ENCODE data around the gene RHOXF2B.
"Not testable (repeated sequence)": the region's sequence is repeated elsewhere in the genome, so short reads cannot be mapped to it uniquely, and the experiment has no call there.

RHOXF2B gene

DNA sequence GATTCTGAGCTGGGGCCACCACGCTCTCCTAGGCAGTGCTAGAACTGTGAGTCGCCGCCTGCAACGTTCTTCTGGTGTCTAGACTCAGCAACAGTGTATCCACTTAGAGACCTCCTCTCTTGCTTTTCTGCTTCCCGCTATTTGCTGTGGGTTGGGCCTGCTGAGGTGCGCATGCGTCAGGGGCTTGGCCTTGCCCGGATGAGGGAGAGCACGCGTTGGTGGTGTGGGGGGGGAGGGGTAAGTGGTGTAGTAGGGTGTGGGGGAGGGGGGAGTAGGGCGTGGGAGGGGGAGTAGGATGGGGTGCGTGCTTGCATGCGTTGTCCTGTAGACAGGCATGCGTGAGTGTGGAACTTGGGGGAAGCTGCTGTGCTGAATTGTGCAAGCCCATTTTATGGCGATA is at the start of gene RHOXF2B:
RHOXF2B (minus strand) TSS at position 101 of the 400 bp plus-strand sequence. CDS start 138 bp downstream, outside the sequence.
- DNase-seq (ENCODE audit: low read depth) = not testable (repeated sequence)

DNA sequence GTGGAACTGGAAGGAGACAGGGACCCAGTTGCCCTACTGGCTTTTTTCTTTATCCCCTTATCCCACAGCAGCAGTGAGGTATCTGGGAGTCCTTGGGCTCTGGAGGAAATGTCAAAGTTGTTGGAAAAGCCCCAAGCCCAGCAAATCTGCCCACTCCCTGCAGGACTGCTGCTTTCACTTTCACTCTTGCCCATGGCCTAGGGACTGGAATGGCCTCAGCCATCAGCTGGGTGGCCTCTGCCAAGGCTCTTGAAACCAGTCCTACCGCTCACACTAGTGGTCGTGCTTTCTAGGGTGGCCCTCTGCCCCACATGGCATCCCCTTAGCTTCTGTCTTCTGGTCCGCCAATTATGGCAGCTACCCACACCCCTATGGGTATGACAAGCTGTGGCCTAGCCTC is 48.0 kb upstream of the RHOXF2B start:
- DNase-seq (ENCODE audit: low read depth) = no peak

GRCh38 chrX:120120223-120120622 is 42.7 kb upstream of the RHOXF2B start:
- no peak for DNase-seq (ENCODE audit: low read depth)

GRCh38 chrX:120115438-120115963 is 38.0 kb upstream of the RHOXF2B start, which contains the start of gene RHOXF1:
TSS of gene RHOXF1 (minus strand) at chrX:120115913. CDS start at chrX:120115862, 51 bp downstream.
- DNase-seq (ENCODE audit: low read depth) = no peak

DNA sequence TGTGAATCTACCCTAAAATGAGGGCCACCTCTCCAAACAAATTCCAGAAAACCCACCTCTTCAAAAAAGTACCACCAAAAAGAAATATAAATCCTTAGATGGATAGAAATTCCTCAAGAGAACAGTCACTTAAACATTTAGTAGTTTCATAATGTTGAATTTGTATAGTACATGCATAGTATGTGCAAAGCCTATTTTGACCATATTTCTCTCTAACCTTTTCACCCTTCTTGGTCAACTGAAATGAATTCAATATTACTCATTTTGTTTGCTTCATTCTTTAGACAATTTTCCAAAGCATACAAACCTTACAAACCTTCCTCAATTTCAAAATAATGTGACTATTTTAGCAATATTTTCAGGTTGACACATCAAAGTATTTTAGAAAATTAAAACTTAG is 34.1 kb upstream of the RHOXF2B start:
- DNase-seq (ENCODE audit: low read depth) = no peak

DNA sequence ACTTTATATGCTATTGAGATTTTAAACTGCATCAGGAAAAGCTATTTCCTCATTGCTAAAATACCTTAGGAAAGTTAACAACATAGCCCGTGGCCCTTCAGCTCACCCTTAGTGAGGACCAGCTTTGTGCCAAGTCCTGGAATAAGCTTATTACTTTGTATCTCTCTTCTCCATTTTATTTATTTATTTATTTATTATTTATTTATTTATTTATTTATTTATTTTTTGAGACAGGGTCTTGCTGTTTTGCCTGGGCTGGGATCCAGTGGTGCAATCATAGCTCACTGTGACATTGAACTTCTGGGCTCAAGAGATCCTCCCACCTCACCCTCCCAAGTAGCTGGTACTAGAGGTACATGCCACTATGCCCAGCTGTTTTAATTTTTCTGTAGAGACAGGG is 31.9 kb upstream of the RHOXF2B start:
- no peak for DNase-seq (ENCODE audit: low read depth)

DNA sequence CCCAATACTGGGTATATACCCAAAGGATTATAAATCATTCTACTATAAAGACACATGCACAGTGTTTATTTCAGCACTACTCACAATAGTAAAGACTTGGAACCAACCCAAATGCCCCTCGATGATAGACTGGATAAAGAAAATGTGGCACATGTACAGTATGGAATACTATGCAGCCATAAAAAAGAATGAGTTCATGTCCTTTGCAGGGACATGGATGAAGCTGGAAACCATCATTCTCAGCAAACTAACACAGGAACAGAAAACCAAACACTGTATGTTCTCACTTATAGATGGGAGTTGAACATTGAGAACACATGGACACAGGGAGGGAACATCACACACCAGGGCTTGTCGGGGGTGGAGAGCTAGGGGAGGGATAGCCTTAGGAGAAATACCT is 27.2 kb upstream of the RHOXF2B start:
- DNase-seq (ENCODE audit: low read depth) = not testable (repeated sequence)

DNA sequence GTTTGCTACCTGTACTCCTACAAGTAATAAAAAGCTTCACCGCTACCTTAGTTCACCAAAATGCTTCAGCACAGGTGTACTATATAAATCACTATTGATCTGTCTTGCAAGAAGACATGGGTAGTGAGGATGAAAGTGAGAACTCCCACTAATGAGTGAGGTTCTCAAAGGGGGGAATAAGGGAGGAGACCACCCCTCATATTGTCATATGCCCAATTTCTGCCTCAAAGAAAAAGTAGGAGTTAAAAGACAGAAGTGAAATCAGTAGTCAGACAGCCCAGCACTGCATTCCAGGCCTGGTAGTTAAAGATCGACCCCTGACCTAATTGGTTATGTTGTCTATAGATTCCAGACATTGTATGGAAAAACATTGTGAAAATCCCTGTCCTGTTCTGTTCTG is 23.6 kb upstream of the RHOXF2B start:
- DNase-seq (ENCODE audit: low read depth) = not testable (repeated sequence)

GRCh38 chrX:120090208-120090607 is 12.7 kb upstream of the RHOXF2B start:
- no peak for DNase-seq (ENCODE audit: low read depth)

DNA sequence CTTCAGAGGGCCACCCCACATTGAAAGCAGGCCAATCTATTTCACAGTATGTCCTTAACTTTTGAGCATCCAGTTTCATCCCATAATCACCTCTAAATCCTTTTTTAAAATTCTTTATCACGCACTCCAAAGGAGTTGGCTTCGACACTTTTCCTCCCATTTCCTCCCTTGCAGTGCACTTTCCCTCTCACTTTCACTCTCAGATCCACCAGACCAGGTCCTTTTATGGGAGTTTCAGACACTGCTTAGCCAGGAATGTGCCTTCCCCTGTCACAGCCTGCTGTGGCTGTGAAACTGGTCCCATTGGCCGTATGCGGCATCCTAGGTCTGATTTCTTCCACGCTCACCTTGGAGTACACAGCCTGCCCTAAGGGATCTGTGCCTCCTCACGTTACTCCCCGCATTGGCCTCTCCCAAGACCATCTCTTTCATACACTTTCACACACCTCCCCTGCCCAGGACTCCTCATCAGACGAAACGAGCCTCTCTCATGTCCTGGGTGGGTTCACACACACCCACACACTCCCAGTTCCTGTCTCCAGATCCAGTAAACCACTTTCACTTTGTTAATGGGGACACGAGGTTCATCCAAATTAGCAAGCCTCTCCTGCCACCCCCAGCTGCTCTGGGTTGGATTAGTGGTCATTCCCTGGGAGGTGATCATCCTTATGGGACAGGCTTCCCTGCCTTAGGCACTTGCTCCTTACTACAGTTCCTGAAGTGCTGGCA is 10.0 kb upstream of the RHOXF2B start:
- no peak for DNase-seq (ENCODE audit: low read depth)

DNA sequence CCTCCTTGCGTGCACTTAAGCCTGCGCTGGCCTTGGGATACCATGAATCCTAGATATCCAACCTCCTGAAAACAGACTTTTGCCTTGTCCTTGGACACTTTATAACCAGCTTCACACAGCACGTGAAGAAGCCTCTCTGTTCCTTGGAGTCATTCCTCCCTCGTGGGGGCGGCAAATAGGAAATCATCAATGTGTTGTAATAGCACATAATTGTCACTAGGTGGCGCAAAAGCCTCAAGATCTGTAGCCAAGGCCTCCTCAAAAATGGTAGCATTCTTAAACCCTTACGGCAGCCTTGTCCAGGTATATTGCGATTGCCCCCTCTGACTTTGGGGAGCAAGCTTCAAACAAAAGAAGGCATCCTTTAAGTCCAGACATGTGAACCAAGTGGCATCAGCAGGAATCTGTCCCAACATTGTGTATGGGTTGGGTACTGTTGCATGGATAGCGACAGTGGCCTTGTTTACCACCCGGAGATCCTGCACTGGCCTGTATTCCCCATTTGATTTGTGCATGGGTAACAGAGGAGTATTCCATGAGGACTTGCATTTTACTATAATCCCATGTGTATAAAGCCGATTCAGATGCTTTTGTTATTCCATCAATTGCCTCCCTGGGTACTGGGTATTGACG is 8.2 kb upstream of the RHOXF2B start:
- DNase-seq (ENCODE audit: low read depth) = not testable (repeated sequence)

- DNase-seq (ENCODE audit: low read depth) = not testable (repeated sequence)
Observed at GRCh38 chrX:120066169-120066568, 11.3 kb downstream of the RHOXF2B start.

- not testable (repeated sequence) for DNase-seq (ENCODE audit: low read depth)
Observed at GRCh38 chrX:120042712-120043111, 34.8 kb downstream of the RHOXF2B start.

DNA sequence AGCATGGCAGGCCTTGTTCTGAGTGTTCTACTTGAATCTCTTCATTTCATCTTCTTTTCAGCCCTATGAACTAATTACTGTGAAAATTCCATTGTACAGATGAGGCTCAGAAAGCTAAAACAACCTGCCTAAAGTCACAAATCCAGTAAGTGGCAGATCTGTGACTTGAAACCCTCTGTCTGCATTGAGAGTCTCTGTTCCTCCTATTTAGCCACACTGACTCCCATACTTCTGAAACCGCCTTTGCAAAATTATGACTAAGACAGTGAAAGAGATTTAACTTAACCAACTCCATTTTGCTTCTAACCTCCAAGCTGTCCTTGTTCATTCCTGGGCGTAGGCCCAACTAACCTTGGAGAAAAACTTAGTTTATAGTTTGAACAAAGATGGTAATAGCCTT is 35.2 kb downstream of the RHOXF2B start:
- DNase-seq (ENCODE audit: low read depth) = not testable (repeated sequence)

- DNase-seq (ENCODE audit: low read depth) = not testable (repeated sequence)
Observed at GRCh38 chrX:120040176-120040575, 37.3 kb downstream of the RHOXF2B start.

- not testable (repeated sequence) for DNase-seq (ENCODE audit: low read depth)
Observed at GRCh38 chrX:120039087-120039733, 38.3 kb downstream of the RHOXF2B start.

DNA sequence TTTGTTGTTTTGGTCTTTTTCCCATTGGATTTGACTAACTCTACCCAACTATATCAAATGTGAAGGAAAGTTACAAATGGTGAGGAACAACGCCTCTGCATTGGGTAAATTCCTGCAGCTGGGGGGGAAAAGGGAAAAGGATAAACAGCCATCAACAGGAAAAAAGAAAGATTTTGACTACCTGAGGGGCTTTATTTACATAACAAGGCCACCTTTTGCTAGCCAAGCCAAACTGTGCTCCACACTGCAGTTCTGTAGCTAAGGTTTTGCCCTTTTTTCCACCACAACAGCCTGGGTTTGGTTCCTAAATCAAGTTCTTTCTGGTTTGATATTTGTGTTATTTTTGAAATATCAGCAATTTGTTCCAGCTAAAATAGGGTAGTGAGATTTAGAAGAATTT is 40.8 kb downstream of the RHOXF2B start:
- no peak for DNase-seq (ENCODE audit: low read depth)

DNA sequence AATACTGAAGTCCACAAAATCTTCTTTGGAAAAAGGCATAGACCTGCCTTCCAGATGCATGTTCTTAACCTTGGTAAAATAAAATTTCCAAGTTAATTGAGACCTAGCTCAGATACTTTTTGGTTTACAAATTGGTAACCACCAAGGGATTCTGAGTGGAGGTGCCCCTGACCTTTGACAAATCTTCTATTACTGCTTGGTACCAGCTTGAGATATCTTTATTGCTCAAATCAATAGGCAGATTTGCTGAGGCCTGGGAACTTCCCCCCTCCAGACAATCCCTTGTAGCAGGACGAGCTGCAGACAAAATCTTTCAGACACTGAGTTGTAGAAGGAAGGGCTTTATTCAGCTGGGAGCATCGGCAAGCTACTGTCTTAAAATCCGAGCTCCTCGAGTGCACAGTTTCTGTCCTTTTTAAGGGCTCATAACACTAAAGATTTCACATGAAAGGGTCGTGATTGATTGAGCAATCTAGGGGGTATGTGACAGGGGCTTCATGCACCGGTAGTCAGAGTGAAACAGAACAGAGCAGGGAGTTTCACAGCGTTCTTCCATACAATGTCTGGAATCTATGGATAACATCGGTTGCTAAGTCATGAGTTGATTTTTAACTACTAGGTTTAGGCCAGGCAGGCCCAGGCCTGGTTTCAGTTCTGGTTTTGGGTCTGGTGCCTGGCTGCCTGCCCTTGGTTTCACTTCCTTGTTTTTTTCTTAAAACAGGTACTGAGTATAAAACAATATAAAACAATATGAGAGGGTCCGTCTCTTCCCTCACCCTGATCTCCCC is 41.8 kb downstream of the RHOXF2B start:
- DNase-seq (ENCODE audit: low read depth) = not testable (repeated sequence)

DNA sequence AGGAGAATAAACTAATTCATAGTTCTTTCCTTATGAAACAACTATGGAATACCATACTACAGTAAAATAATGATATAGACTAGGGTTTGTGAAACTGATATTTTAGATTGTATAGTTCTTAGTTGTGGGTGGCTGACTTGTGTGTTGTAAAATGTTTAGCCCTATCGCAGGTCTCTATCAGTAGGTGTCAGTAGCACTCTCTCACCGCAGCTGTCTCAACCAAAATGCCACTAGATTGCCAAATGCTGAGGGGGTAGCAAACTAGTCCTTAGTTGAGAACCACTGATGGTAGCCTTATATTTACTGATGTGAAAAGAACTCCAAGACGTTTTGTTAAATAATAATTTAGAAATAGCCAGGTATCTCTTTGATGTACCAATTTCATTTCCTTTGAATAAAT is 48.1 kb downstream of the RHOXF2B start:
- DNase-seq (ENCODE audit: low read depth) = no peak

- no peak for DNase-seq (ENCODE audit: low read depth)
Observed at GRCh38 chrX:120023259-120023658, 54.2 kb downstream of the RHOXF2B start.

DNA sequence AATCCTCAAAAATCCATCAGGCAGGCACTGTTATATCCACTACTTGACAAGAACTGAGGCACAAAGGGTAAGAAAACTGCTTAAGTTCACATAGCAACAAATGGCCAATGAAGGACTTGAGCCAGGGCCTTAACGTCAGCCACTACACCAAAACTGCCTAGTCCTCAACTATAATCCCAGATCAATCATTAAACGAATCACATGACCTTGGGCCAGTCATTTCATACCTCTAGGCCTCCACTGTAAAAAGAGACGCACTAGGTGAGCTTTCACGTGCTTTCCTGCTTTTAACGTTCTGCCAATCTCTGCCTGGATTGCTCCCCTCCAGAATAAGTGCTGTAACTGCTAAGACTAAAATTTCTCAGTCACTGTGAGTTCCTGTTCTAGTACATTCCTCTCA is 54.7 kb downstream of the RHOXF2B start:
- DNase-seq (ENCODE audit: low read depth) = no peak
